Suppressor macrophage treated with lipopolysaccharide for 1 hour (primary cell): ENCODE results near the gene GOLGA8R.
"Not testable (repeated sequence)": the region's sequence is repeated elsewhere in the genome, so short reads cannot be mapped to it uniquely, and the experiment has no call there.

Experiments
- DNase-seq, 3 donors: peaks; one replicate each; pipeline ENCODE4 v3.0.0-alpha.2; 2020 to 2022

GOLGA8R gene, protein sequence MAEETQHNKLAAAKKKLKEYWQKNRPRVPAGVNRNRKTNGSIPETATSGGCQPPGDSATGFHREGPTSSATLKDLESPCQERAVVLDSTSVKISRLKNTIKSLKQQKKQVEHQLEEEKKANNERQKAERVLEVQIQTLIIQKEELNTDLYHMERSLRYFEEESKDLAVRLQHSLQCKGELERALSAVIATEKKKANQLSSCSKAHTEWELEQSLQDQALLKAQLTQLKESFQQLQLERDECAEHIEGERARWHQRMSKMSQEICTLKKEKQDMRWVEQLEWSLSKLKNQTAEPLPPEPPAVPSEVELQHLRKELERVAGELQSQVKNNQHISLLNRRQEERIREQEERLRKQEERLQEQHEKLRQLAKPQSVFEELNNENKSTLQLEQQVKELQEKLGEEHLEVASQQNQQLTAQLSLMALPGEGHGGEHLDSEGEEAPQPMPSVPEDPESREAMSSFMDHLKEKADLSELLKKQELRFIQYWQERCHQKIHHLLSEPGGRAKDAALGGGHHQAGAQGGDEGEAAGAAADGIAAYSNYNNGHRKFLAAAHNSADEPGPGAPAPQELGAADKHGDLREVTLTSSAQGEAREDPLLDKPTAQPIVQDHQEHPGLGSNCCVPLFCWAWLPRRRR

GRCh38 chr15:30414160-30414559 lies at the start of gene GOLGA8R:
Gene GOLGA8R (minus strand): TSS chr15:30414260. CDS start chr15:30414162, 98 bp downstream.
- DNase-seq = not testable (repeated sequence)

GRCh38 chr15:30463849-30464248 lies 49.8 kb upstream of the GOLGA8R start:
- not testable (repeated sequence) for DNase-seq

DNA sequence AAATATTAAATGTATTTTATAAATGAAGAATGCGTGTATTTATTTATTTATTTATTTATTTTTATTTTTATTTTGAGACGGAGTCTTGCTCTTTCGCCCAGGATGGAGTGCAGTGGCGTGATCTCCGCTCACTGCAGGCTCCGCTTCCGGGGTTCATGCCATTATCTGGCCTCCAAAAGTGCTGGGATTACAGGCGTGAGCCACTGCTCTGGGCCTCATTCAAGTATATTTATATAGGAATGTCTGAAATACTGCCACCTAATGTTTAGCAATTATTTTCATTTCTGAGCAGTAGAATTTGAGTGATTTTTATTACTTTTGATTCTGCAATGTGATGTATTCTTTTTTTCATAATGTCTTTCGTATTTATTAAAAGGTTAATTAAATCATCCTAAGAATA lies 48.1 kb upstream of the GOLGA8R start:
- DNase-seq = not testable (repeated sequence)

GRCh38 chr15:30452702-30453101 lies 38.6 kb upstream of the GOLGA8R start:
- peak in 1 of 3 donors; percentile 15 for DNase-seq

GRCh38 chr15:30438348-30438747 lies 24.3 kb upstream of the GOLGA8R start:
- DNase-seq = not testable (repeated sequence)

DNA sequence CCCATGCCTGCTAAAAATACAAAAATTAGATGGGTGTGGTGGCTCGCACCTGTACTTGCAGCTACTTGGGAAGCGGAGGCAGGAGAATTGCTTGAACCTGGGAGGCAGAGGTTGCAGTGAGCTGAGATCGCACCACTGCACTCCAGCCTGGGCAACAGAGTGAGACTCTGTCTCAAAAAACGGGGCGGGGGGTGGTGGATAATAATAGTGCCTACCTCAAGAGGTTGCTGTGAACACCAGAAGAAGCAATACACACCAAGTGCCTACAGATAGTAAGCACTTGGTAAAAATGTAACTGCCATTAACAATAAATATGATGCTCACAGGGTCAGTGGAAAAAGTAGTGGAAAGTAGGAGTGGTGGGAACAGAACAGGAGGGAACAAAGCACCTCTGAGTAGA lies 21.8 kb upstream of the GOLGA8R start:
- not testable (repeated sequence) for DNase-seq

- DNase-seq = not testable (repeated sequence)
These were observed 6.7 kb upstream of the GOLGA8R start for GRCh38 chr15:30420723-30421122.

- not testable (repeated sequence) for DNase-seq
These were observed 6.4 kb downstream of the GOLGA8R start for GRCh38 chr15:30407636-30408035.

DNA sequence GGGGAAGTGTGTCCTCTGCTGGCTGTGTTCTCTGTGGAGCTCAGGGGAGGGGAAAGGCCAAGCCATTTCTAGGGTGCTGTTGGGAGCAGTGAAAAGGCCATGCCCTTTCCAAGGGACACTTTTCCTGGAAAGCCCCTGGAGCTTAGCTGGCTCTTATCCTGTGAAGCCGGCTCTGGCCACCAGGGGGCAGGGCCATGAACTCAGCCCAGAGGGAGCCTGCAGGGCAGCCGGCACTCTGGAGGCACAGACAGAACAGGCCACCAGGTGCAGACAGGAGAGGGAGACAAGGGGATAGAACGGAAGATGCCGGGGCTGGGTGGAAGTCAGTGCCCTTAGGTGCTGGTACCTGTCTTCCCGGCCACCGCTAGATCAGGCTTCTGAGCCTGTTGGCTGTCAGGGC lies 15.1 kb downstream of the GOLGA8R start:
- DNase-seq = not testable (repeated sequence)

DNA sequence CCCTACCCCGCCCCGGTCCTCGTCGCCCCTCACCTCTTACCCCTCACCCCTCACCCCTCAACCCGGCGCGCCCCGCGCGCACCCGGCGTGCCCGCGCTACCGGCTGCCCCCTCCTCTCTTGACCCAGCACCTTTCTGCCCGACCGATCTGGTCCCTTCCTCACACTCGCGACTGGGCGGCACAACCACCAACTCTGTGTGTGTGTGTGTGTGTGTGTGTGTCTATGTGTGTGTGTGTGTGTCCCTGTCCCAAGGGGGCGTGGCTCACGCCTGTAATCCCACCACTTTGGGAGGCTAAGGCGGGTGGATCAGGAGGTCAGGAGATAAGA lies 20.4 kb downstream of the GOLGA8R start:
- not testable (repeated sequence) for DNase-seq

GRCh38 chr15:30392766-30393663 lies 21.0 kb downstream of the GOLGA8R start, which contains the start of gene CHRFAM7A:
Gene CHRFAM7A (minus strand): TSS chr15:30393540. CDS start chr15:30383351, 10,189 bp downstream.
- DNase-seq = peak in 1 of 3 donors; percentile 1

DNA sequence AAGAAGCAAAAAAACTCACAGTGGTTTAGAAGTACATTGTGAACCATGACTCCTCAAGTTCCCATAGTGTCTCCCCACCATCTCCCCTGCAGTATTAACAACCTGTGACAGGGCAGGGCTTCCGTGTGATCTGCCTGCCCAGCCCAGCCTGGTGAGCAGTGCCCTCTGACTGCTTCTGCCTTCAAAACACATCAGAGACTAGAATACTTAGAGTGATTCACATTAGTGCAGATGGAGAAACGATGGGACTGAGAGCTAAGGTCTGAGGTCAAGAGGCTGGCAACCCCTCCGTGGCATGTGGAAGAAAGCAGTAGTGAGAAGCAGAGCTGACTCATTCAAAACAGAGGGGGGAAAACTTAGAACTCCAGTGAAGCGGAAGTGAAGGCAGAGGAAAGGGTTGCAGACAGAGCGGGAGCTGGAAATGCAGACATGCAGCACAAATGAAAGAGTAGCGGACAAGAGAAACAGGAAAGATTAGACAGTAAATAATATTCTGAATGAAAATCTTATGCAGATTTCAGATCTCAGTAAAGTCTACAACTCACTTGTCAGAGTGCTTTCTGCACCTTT lies 27.7 kb downstream of the GOLGA8R start:
- not testable (repeated sequence) for DNase-seq

- not testable (repeated sequence) for DNase-seq
These were observed 37.0 kb downstream of the GOLGA8R start for GRCh38 chr15:30377082-30377413.

- DNase-seq = not testable (repeated sequence)
These were observed 37.5 kb downstream of the GOLGA8R start for GRCh38 chr15:30376375-30377081.

GRCh38 chr15:30375872-30376271 lies 38.2 kb downstream of the GOLGA8R start:
- DNase-seq = not testable (repeated sequence)

DNA sequence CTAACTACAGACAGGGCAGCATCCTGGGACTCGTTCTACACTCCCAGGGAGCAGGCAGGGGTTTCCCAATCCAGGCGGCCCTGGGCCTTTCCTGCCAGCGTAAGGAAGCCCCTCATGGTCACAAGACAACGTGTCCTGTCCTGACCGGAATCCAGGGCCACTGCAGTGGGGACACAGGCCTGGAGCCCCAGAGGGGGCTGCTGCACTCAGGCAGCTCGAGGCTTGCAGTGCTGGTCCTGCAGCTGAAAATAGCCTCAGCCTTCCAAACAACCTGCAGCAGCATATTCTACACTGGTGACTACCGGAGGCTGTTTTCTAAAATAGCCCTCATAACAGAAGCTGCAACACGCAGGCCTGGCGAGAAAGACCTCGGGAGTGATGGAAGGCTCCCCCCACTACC lies 39.2 kb downstream of the GOLGA8R start:
- not testable (repeated sequence) for DNase-seq

DNA sequence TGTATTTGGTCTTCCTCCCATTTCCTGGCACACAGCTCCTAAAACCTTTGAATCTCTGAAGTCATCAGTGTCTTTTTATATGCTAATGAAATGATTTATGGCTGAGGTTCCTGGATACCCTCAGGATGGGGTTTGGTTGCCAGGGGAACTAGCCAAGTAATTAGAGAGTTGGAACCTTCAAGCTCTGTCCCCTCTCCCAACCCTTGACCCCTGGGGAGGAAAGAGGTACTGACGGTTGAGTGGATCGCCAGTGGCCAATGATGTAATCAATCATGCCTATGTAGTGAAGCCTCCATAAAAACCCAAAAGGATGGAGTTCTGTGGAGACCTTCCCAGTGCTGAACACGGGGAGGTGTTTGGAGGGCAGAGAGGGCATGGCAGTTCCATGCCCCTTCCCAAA lies 45.8 kb downstream of the GOLGA8R start:
- DNase-seq = not testable (repeated sequence)

DNA sequence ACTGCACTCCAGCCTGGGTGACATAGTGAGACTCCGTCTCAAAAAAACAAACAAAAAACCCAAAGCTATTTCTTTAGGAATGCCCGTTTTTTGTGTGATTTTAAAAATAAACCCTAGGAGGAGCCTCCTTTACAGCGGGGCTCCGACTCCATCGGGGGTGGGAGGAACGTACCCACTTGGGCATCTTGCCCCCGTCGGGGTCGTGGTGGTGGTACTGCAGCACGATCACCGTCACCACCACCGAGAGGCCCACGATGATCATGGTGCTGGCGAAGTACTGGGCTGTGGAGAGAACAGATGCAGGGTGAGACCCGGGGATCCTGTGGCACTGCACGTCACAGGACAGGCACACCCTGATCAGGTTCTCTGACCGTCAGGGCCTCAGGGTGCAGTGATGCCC lies 46.8 kb downstream of the GOLGA8R start:
- DNase-seq = not testable (repeated sequence)

GRCh38 chr15:30361404-30361803 lies 52.7 kb downstream of the GOLGA8R start:
- not testable (repeated sequence) for DNase-seq

DNA sequence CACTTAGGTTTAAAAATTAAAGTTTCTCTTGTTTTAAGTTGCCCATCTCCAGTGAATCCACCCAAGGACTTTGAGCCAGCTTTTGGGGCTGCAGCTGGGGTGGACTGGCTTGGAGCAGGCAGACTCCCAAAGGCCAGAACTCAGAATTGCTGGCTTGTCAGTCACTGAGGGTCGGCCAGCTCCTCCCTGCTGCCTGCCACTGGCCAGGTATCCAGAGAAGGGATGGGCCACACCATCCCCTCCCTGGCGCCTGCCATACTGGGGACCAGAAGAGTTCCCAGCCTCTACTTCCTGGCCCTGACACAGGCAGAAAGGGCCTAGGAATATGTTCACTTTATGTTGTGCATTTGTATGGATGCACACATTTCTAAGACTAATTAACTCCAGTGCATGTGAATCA lies 53.1 kb downstream of the GOLGA8R start:
- DNase-seq = not testable (repeated sequence)

- DNase-seq = not testable (repeated sequence)
These were observed 59.0 kb downstream of the GOLGA8R start for GRCh38 chr15:30355043-30355442.
